HCT116 (cell line): ENCODE data around the gene ANO2.

Experiments used
- EZH2 ChIP-seq: fragments of 200-600 bp; sonication (generic); IDR thresholded peaks from 2 replicates; pipeline ENCODE4 v1.6.1; 2017; ENCODE audit warnings: antibody characterized with exemption, mixed run types
- POLR2A ChIP-seq: IDR thresholded peaks from 2 replicates; pipeline ENCODE4 v1.7.0; 2011; ENCODE audit warnings: borderline replicate concordance; ENCODE audit not compliant: insufficient read depth, insufficient read length; ENCODE audit errors: extremely low read depth
- RAD21 ChIP-seq: IDR thresholded peaks from 2 replicates; pipeline ENCODE4 v1.6.1; 2012; ENCODE audit warnings: low read depth, mild to moderate bottlenecking
- SP1 ChIP-seq: IDR thresholded peaks from 2 replicates; pipeline ENCODE4 v1.6.1; 2012; ENCODE audit warnings: low read depth
- TCF7L2 ChIP-seq: IDR thresholded peaks from 2 replicates; pipeline ENCODE4 v1.7.0; 2011; ENCODE audit warnings: borderline replicate concordance, inconsistent platforms; ENCODE audit not compliant: insufficient read depth, insufficient read length; ENCODE audit errors: extremely low read depth
- TF ChIP-seq, protein P1 (sequence below), 3 experiments: fragments of 200-600 bp in 1 of 3; sonication (generic) in 1 of 3; IDR thresholded peaks in 2 of 3; conservative IDR thresholded peaks in 1 of 3; 2 replicates each; pipeline ENCODE4 v1.5.1; 2012 to 2017; ENCODE audit warnings: low read depth in 2 of 3, low read length in 2 of 3, antibody characterized with exemption in 1 of 3, borderline replicate concordance in 1 of 3, control low read depth in 1 of 3, mild to moderate bottlenecking in 1 of 3, mixed read lengths in 1 of 3, mixed run types in 1 of 3, moderate library complexity in 1 of 3; ENCODE audit not compliant: insufficient read depth in 1 of 3
- TF ChIP-seq, protein P2 (sequence below): IDR thresholded peaks from 2 replicates; pipeline ENCODE4 v1.6.1; 2012

DNA sequence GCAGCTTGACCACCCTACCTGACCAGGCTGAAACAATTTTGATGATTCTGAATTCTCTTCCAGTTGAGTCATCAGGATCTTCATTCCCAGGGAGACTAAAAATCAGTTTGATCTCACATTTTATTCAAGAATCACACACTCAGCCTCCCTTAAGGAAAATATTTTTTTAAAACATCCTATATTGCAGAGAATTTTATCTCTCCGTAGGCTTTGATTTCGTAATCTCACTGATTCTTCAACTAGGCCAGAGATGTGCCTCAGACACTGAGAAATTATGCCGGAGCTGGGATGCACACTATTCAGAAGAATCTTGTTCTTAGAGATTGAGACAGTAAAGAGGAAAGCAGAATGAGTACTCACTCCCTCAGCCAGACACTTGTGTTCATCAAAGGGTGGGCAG, 7.0 kb upstream of the ANO2 start:
- no peak for TF ChIP-seq POLR2A
- no peak for TF ChIP-seq TCF7L2
- TF ChIP-seq RAD21: no peak
- TF ChIP-seq, protein P1, sequence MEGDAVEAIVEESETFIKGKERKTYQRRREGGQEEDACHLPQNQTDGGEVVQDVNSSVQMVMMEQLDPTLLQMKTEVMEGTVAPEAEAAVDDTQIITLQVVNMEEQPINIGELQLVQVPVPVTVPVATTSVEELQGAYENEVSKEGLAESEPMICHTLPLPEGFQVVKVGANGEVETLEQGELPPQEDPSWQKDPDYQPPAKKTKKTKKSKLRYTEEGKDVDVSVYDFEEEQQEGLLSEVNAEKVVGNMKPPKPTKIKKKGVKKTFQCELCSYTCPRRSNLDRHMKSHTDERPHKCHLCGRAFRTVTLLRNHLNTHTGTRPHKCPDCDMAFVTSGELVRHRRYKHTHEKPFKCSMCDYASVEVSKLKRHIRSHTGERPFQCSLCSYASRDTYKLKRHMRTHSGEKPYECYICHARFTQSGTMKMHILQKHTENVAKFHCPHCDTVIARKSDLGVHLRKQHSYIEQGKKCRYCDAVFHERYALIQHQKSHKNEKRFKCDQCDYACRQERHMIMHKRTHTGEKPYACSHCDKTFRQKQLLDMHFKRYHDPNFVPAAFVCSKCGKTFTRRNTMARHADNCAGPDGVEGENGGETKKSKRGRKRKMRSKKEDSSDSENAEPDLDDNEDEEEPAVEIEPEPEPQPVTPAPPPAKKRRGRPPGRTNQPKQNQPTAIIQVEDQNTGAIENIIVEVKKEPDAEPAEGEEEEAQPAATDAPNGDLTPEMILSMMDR (IDR thresholded peaks at IDR 0.05 in 2 of 3, conservative IDR thresholded peaks at IDR 0.05 in 1 of 3; ENCODE audit: borderline replicate concordance in 1 of 3, insufficient read depth in 1 of 3, low read depth in 2 of 3, low read length in 2 of 3): no peak
- TF ChIP-seq EZH2: no peak
- no peak for TF ChIP-seq SP1
- TF ChIP-seq, protein P2, sequence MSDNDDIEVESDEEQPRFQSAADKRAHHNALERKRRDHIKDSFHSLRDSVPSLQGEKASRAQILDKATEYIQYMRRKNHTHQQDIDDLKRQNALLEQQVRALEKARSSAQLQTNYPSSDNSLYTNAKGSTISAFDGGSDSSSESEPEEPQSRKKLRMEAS: no peak
